ENCODE data around the gene HIPK4.

The HIPK4 gene

DNA sequence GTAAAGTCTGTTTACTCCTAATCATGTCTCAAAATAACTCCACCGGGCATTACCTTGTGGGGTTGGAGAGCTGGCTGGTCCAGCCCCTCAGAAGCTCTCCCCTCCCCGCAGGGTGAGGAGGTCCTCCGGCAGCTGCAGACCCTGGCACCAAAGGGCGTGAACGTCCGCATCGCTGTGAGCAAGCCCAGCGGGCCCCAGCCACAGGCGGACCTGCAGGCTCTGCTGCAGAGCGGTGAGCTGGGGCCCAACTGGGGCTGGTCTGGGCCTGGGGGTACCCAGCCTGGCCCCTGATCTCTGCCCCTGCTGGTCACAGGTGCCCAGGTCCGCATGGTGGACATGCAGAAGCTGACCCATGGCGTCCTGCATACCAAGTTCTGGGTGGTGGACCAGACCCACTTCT, 20.2 kb downstream of the HIPK4 start:
- no peaks in the 10 kb centered on the region for H3K27me3 ChIP-seq (ENCODE audit: control insufficient read depth, insufficient read depth, low read length)
- peaks cover 29% of the 10 kb centered on the region for H3K36me3 ChIP-seq (ENCODE audit: control insufficient read depth, insufficient read depth, low read length)
- H3K4me3 ChIP-seq (ENCODE audit: low read depth, low read length) = no peak overlapping the region
- peaks cover 3% of the 10 kb centered on the region for H3K4me1 ChIP-seq (ENCODE audit: control insufficient read depth, insufficient read depth, low read length)
- H3K9ac ChIP-seq (ENCODE audit: low read depth, low read length) = no peak overlapping the region
- no peaks in the 10 kb centered on the region for H3K9me3 ChIP-seq (ENCODE audit: control insufficient read depth, insufficient read depth, low read length)

DNA sequence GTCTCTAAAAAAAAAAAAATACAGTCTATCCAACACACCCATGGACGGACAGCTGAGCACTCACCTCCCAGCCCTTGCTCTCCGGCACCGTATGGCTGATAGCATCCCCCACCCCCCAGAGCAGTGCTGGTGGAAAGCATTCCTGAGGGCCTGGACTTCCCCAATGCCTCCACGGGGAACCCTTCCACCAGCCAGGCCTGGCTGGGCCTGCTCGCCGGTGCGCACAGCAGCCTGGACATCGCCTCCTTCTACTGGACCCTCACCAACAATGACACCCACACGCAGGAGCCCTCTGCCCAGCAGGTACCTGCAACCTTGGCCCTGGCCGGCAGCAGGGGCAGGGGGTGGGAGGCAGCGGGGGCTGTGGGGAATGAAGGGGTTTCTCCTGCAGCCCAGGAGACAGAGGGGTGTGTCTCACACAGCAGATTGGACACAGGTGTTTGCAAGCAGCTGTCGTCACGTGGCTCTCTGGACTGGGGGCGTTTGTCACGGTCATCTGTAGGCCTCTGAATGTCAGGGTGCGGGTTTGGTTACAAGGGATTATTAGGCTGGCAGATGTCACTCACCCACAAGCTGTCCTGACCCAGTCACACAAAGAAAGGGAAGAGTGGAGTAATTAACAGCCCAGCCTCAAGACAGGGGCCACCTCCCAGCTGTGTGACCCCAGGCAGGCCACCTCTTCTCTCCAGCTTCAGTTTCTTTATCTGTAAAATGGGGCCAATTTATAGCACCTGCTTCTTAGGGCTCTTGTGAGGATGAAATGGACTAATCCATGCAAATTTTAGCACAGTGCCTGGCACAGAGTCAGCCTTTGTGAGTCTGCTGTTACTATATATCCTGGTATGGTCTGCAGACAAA, 22.2 kb downstream of the HIPK4 start:
- peaks cover 3% of the 10 kb centered on the region for H3K4me1 ChIP-seq (ENCODE audit: control insufficient read depth, insufficient read depth, low read length)
- H3K4me3 ChIP-seq (ENCODE audit: low read depth, low read length) = no peak overlapping the region
- H3K27me3 ChIP-seq (ENCODE audit: control insufficient read depth, insufficient read depth, low read length) = no peaks in the 10 kb centered on the region
- no peaks in the 10 kb centered on the region for H3K9me3 ChIP-seq (ENCODE audit: control insufficient read depth, insufficient read depth, low read length)
- no peak overlapping the region for H3K9ac ChIP-seq (ENCODE audit: low read depth, low read length)
- H3K36me3 ChIP-seq (ENCODE audit: control insufficient read depth, insufficient read depth, low read length) = peaks cover 19% of the 10 kb centered on the region

DNA sequence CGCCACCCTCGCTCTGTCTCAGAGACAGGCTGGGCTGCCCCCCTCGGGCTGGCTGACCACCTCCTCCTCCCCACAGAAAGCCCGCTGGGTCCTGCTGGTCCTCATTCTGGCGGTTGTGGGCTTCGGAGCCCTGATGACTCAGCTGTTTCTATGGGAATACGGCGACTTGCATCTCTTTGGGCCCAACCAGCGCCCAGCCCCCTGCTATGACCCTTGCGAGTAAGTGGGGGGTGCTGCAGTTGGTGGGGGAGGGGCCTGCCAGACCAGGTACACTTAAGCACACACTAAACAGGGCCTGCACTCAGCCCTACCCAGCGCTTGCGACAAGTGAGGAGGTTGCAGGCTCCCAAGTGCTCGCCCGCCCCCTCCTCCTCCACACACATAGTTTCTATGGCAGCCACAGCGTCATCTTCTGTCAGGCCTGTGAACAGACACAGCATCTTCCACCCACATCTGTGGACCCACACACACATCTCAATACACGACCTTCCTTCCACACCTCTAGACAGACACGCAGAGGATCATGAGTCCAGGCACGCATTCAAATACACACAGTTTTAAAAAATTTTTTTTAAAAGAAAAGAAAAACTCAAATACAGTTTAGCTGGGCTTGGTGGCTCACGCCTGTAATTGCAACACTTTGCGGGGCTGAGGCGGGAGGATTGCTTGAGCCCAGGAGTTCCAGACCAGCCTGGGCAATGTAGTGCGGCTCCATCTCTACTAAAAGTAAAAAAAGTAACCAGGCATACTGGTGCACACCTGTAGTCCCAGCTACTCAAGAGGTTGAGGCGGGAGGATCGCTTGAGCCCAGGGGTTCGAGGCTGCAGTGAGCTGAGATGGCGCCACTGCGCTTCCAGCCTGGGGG, 23.1 kb downstream of the HIPK4 start:
- Histone ChIP-seq H3K27me3 (ENCODE audit: control insufficient read depth, insufficient read depth, low read length) (no peaks in the 10 kb centered on the region), H3K9me3 (ENCODE audit: control insufficient read depth, insufficient read depth, low read length) (no peaks in the 10 kb centered on the region), H3K4me1 (ENCODE audit: control insufficient read depth, insufficient read depth, low read length) (peaks cover 3% of the 10 kb centered on the region), H3K36me3 (ENCODE audit: control insufficient read depth, insufficient read depth, low read length) (peaks cover 12% of the 10 kb centered on the region), H3K9ac (ENCODE audit: low read depth, low read length) (no peak overlapping the region), H3K4me3 (ENCODE audit: low read depth, low read length) (peak overlapping the region; percentile 67)

DNA sequence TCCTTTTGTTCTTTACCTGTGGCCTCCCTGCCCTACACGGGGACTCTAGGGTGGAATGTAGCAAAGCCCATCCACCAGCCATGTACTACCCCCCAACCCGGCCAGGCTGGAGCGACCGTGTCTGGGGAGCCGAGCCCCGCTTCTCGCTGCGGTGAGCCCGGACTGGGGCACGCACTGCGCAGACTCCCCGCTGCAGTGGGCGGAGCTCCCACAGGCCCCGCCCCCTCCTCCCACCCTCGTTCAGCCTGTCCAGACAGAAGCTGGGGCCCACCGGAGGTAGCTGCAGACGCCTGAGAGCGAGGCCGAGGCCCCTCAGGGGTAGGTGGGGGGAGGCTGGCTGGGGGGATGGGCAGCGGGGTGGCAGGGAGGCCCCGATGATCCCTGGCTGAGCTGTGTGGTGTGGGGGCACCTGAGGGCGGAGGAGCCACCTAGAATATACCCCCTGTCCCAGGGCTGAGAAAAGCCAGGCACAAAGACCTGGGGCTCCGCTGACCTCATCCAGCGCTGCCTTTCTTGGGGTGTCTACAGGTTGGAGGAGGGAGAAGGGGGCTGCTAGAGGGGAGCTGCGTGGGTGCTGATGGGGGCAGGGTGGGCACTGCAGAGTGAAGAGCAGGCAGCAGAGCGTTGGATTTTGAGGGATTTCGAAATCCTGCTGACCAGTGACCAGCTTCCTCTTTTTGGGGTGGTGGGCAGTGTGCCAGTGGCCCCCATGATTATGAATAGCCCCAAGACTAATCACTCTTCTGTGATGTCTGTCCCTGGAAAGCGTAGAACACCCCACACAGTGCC, 24.2 kb downstream of the HIPK4 start:
- peak overlapping the region; percentile 67 for H3K4me3 ChIP-seq (ENCODE audit: low read depth, low read length)

DNA sequence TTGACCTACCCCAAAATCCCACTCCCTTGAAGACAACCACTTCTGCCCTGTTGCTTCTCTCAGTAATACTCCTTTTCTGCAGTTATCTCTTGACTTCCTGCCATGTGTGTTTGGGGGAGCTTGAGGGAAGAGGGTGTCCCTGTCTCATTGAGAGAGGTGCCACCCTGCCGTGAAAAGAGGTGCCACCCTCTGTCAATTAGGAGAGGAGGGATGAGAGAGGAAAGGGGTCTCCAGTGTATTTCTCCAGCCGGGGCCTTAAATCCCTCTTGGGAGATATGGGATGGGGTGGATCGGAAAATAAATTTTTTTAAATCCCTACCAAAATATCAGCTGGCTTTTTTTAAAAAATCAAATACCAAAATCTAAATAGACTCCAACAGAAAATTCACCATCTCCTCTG, 25.0 kb downstream of the HIPK4 start:
- no peaks in the 10 kb centered on the region for H3K27me3 ChIP-seq (ENCODE audit: control insufficient read depth, insufficient read depth, low read length)
- H3K36me3 ChIP-seq (ENCODE audit: control insufficient read depth, insufficient read depth, low read length) = peaks cover 4% of the 10 kb centered on the region
- no peaks in the 10 kb centered on the region for H3K9me3 ChIP-seq (ENCODE audit: control insufficient read depth, insufficient read depth, low read length)
- no peak overlapping the region for H3K9ac ChIP-seq (ENCODE audit: low read depth, low read length)
- peaks cover 3% of the 10 kb centered on the region for H3K4me1 ChIP-seq (ENCODE audit: control insufficient read depth, insufficient read depth, low read length)
- peak overlapping the region; percentile 60 for H3K4me3 ChIP-seq (ENCODE audit: low read depth, low read length)

More for the DNA sequence above, 24.2 kb downstream of the HIPK4 start:
- H3K9ac ChIP-seq (ENCODE audit: low read depth, low read length) = no peak overlapping the region
- H3K4me1 ChIP-seq (ENCODE audit: control insufficient read depth, insufficient read depth, low read length) = peaks cover 3% of the 10 kb centered on the region
- H3K27me3 ChIP-seq (ENCODE audit: control insufficient read depth, insufficient read depth, low read length) = no peaks in the 10 kb centered on the region
- H3K36me3 ChIP-seq (ENCODE audit: control insufficient read depth, insufficient read depth, low read length) = peaks cover 7% of the 10 kb centered on the region
- H3K9me3 ChIP-seq (ENCODE audit: control insufficient read depth, insufficient read depth, low read length) = no peaks in the 10 kb centered on the region

DNA sequence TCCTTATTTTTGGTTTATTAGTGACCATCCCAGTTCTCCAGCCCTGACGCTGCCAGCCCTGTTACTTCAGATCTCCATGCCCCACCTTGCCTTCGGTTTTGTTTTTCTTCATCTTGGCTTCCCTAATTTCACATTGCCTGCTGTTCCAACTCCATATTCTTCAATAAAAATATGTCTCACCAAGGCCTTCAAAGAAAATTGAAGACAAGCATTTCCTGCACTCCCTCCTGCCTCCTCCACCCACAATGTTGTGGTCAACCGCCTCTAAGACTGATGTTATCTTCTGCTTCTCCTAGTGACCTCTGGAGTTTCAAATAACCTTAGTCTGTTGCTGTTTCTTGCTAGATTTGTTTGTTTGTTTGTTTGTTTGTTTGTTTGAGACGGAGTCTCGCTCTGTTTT, 26.9 kb downstream of the HIPK4 start:
- H3K9ac ChIP-seq (ENCODE audit: low read depth, low read length) = no peak overlapping the region
- no peaks in the 10 kb centered on the region for H3K36me3 ChIP-seq (ENCODE audit: control insufficient read depth, insufficient read depth, low read length)
- peaks cover 3% of the 10 kb centered on the region for H3K4me1 ChIP-seq (ENCODE audit: control insufficient read depth, insufficient read depth, low read length)
- H3K27me3 ChIP-seq (ENCODE audit: control insufficient read depth, insufficient read depth, low read length) = no peaks in the 10 kb centered on the region
- H3K4me3 ChIP-seq (ENCODE audit: low read depth, low read length) = no peak overlapping the region
- no peaks in the 10 kb centered on the region for H3K9me3 ChIP-seq (ENCODE audit: control insufficient read depth, insufficient read depth, low read length)

DNA sequence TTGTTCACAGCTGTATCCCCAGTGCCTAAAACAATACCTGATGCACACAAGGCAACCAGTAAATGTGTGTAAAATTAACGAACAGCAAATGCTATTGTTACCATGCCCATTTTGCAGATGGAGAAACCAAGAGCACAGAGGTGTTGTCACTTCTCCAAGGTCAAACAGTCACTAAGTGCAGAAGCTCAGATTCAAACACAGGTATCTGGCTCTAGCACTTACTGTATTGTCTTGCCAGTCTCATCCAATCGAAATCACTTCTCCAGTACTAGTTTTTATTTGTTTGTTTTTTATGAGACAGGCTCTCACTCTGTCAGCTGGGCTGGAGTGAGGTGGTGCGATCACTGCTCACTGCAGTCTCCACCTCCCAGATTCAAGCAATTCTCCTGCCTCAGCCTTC, 27.8 kb downstream of the HIPK4 start:
- no peaks in the 10 kb centered on the region for H3K9me3 ChIP-seq (ENCODE audit: control insufficient read depth, insufficient read depth, low read length)
- no peak overlapping the region for H3K4me3 ChIP-seq (ENCODE audit: low read depth, low read length)
- H3K4me1 ChIP-seq (ENCODE audit: control insufficient read depth, insufficient read depth, low read length) = peaks cover 3% of the 10 kb centered on the region
- no peaks in the 10 kb centered on the region for H3K27me3 ChIP-seq (ENCODE audit: control insufficient read depth, insufficient read depth, low read length)
- no peak overlapping the region for H3K9ac ChIP-seq (ENCODE audit: low read depth, low read length)
- no peaks in the 10 kb centered on the region for H3K36me3 ChIP-seq (ENCODE audit: control insufficient read depth, insufficient read depth, low read length)

DNA sequence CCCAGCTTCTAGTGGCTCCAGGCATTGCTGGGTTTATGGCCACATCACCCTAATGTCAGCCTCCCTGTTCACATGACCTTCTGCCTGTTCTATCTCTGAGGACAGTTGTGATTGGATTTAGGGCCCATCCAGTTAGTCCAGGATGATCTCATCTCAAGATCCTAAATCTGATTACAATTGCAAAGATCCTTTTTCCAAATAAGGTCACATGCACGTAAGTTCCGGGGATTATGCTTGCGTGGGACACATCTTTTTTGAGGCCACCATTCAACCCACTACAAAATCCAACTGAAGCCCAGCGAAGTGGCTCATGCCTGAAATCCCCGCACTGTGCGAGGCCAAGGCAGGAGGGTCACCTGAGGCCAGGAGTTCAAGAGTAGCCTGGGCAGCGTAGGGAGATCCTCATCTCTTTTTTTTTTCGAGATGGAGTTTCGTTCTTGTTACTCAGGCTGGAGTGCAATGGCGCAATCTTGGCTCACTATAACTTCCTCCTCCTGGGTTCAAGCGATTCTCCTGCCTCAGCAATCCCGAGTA, 29.2 kb downstream of the HIPK4 start:
- H3K9ac ChIP-seq (ENCODE audit: low read depth, low read length) = no peak overlapping the region
- peaks cover 3% of the 10 kb centered on the region for H3K4me1 ChIP-seq (ENCODE audit: control insufficient read depth, insufficient read depth, low read length)
- no peaks in the 10 kb centered on the region for H3K27me3 ChIP-seq (ENCODE audit: control insufficient read depth, insufficient read depth, low read length)
- no peaks in the 10 kb centered on the region for H3K36me3 ChIP-seq (ENCODE audit: control insufficient read depth, insufficient read depth, low read length)
- no peak overlapping the region for H3K4me3 ChIP-seq (ENCODE audit: low read depth, low read length)
- no peaks in the 10 kb centered on the region for H3K9me3 ChIP-seq (ENCODE audit: control insufficient read depth, insufficient read depth, low read length)

DNA sequence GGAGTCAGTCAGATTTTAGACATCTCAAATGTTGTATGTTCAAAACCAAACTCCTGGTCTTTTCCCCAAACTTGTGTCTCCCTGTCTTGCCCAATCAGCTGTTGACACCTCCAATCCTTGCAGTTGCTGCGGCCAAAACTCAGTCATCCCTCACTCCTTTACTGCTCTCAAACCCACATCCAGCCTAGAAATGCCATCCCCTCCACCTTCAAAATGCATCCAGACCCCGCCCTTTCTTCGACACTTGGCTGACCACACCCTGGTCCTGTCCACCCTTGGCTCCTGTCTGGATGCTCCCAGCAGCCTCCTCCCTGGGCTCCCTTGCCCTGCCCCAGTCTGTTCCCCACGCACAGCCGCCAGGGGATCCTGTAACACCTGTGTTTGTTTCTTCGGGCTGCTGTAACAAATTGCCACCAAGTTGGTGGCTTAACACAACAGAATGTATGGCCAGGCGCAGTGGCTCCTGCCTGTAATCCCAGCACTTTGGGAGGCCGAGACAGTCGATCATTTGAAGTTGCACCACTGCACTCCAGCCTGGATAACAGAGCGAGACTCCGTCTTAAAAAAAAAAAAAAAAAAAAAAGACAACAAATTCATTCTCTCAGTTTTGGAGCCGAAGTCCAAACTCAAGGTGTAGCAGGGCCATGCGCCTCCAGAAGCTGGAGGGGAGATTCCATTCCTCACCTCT, 29.8 kb downstream of the HIPK4 start:
- Histone ChIP-seq H3K9ac (ENCODE audit: low read depth, low read length) (no peak overlapping the region), H3K36me3 (ENCODE audit: control insufficient read depth, insufficient read depth, low read length) (no peaks in the 10 kb centered on the region), H3K27me3 (ENCODE audit: control insufficient read depth, insufficient read depth, low read length) (no peaks in the 10 kb centered on the region), H3K4me3 (ENCODE audit: low read depth, low read length) (no peak overlapping the region), H3K9me3 (ENCODE audit: control insufficient read depth, insufficient read depth, low read length) (no peaks in the 10 kb centered on the region), H3K4me1 (ENCODE audit: control insufficient read depth, insufficient read depth, low read length) (peaks cover 1% of the 10 kb centered on the region)

DNA sequence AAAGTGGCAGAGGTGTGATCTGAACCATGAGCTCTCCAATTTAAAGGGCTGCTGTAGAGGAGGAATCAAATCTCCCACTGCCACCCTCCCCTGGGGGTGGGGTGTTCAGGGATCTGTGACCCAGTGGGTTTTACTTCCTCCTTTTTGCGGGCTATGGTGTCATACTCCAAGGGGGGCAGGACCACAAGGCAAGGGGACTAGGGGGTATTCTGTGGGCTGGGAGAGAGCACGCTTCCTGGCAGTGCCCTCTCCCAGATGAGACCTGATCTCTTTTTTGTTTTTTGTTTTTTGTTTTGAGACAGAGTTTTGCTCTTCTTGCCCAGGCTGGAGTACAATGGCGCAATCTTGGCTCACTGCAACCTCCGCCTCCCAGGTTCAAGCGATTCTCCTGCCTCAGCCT, 31.2 kb downstream of the HIPK4 start:
- no peaks in the 10 kb centered on the region for H3K36me3 ChIP-seq (ENCODE audit: control insufficient read depth, insufficient read depth, low read length)
- H3K9me3 ChIP-seq (ENCODE audit: control insufficient read depth, insufficient read depth, low read length) = no peaks in the 10 kb centered on the region
- no peak overlapping the region for H3K9ac ChIP-seq (ENCODE audit: low read depth, low read length)
- no peak overlapping the region for H3K4me3 ChIP-seq (ENCODE audit: low read depth, low read length)
- H3K27me3 ChIP-seq (ENCODE audit: control insufficient read depth, insufficient read depth, low read length) = no peaks in the 10 kb centered on the region
- no peaks in the 10 kb centered on the region for H3K4me1 ChIP-seq (ENCODE audit: control insufficient read depth, insufficient read depth, low read length)

DNA sequence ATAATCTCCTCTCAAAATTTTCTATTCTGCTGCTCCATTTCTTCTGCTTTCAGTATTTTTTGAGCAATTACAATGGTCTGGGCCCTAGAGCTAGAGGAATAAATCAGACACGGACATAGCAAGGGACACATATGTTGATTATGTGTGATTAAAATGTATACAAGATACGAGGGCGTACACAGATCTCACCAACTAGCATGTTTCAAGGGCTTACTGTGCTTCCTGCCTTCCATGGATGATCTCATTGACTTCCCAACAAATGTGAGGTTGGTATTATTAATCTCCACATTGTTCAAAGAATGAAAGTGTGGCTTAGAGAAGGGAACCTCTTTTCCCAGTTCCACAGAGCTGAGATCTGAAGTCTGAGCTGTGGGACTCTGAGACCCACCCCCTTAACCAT, 32.3 kb downstream of the HIPK4 start:
- no peaks in the 10 kb centered on the region for H3K9me3 ChIP-seq (ENCODE audit: control insufficient read depth, insufficient read depth, low read length)
- H3K4me3 ChIP-seq (ENCODE audit: low read depth, low read length) = no peak overlapping the region
- no peaks in the 10 kb centered on the region for H3K36me3 ChIP-seq (ENCODE audit: control insufficient read depth, insufficient read depth, low read length)
- H3K27me3 ChIP-seq (ENCODE audit: control insufficient read depth, insufficient read depth, low read length) = no peaks in the 10 kb centered on the region
- no peak overlapping the region for H3K9ac ChIP-seq (ENCODE audit: low read depth, low read length)
- no peaks in the 10 kb centered on the region for H3K4me1 ChIP-seq (ENCODE audit: control insufficient read depth, insufficient read depth, low read length)

All from iPS-15b (cell line).